HEK293 (cell line): ENCODE results near the gene PERCC1.

ENCODE experiments used
- GLI2 ChIP-seq: fragments of 450-650 bp; formaldehyde crosslinking; IDR thresholded peaks from 2 replicates; pipeline ENCODE4; 2017; ENCODE audit warnings: missing biosample characterization, missing genetic modification characterization, low read depth, borderline replicate concordance
- KLF17 ChIP-seq: fragments of 450-650 bp; formaldehyde crosslinking; IDR thresholded peaks from 2 replicates; pipeline ENCODE4 v1.5.1; 2016; ENCODE audit warnings: missing biosample characterization, missing genetic modification characterization
- KLF9 ChIP-seq: fragments of 450-650 bp; formaldehyde crosslinking; IDR thresholded peaks from 2 replicates; pipeline ENCODE4 v1.5.1; 2016; ENCODE audit warnings: missing biosample characterization, missing genetic modification characterization, low read depth
- PRDM1 ChIP-seq: fragments of 450-650 bp; formaldehyde crosslinking; IDR thresholded peaks from 2 replicates; pipeline ENCODE4; 2016; ENCODE audit warnings: missing biosample characterization, missing genetic modification characterization
- YY2 ChIP-seq: fragments of 450-650 bp; formaldehyde crosslinking; IDR thresholded peaks from 2 replicates; pipeline ENCODE4 v1.5.1; 2016; ENCODE audit warnings: missing biosample characterization, missing genetic modification characterization
- ZBTB10 ChIP-seq: fragments of 450-650 bp; formaldehyde crosslinking; IDR thresholded peaks from 2 replicates; pipeline ENCODE4 v1.5.1; 2016; ENCODE audit warnings: missing biosample characterization, missing genetic modification characterization
- ZBTB7A ChIP-seq: fragments of 450-650 bp; formaldehyde crosslinking; IDR thresholded peaks from 2 replicates; pipeline ENCODE4 v1.5.1; 2016; ENCODE audit warnings: low read depth, missing biosample characterization, missing genetic modification characterization
- ZBTB8A ChIP-seq: fragments of 450-650 bp; formaldehyde crosslinking; IDR thresholded peaks from 2 replicates; pipeline ENCODE4 v1.5.1; 2016; ENCODE audit warnings: missing biosample characterization, missing genetic modification characterization
- ZNF133 ChIP-seq: fragments of 450-650 bp; formaldehyde crosslinking; IDR thresholded peaks from 2 replicates; pipeline ENCODE4 v1.5.1; 2016; ENCODE audit warnings: missing biosample characterization, missing genetic modification characterization
- ZNF138 ChIP-seq: fragments of 450-650 bp; formaldehyde crosslinking; IDR thresholded peaks from 2 replicates; pipeline ENCODE4 v1.5.1; 2016; ENCODE audit warnings: missing biosample characterization, missing genetic modification characterization, borderline replicate concordance
- ZNF140 ChIP-seq: fragments of 450-650 bp; formaldehyde crosslinking; IDR thresholded peaks from 2 replicates; pipeline ENCODE4 v1.5.1; 2016; ENCODE audit warnings: missing biosample characterization, missing genetic modification characterization
- ZNF26 ChIP-seq: fragments of 450-650 bp; formaldehyde crosslinking; IDR thresholded peaks from 2 replicates; pipeline ENCODE4 v1.5.1; 2016; ENCODE audit warnings: missing biosample characterization, missing genetic modification characterization
- ZNF274 ChIP-seq, 2 experiments: fragments of 200-500 bp in 1 of 2; fragments of 450-650 bp in 1 of 2; sonication (Bioruptor generic) in 1 of 2; formaldehyde crosslinking in 1 of 2; IDR thresholded peaks; 2 replicates each; pipeline versions ENCODE4 v1.5.1 to v1.6.1; 2014 to 2016; ENCODE audit warnings: borderline replicate concordance in 1 of 2, inconsistent platforms in 1 of 2, low read length in 1 of 2, missing biosample characterization in 1 of 2, missing genetic modification characterization in 1 of 2
- ZNF280D ChIP-seq: fragments of 450-650 bp; formaldehyde crosslinking; IDR thresholded peaks from 2 replicates; pipeline ENCODE4 v1.5.1; 2016; ENCODE audit warnings: missing biosample characterization, missing genetic modification characterization
- ZNF37A ChIP-seq: fragments of 450-650 bp; IDR thresholded peaks from 2 replicates; pipeline ENCODE4 v1.5.1; 2018; ENCODE audit warnings: missing biosample characterization, missing genetic modification characterization
- ZNF501 ChIP-seq: fragments of 450-650 bp; formaldehyde crosslinking; IDR thresholded peaks from 2 replicates; pipeline ENCODE4 v1.5.1; 2016; ENCODE audit warnings: missing biosample characterization, missing genetic modification characterization
- ZNF513 ChIP-seq: fragments of 450-650 bp; IDR thresholded peaks from 2 replicates; pipeline ENCODE4 v1.5.1; 2018; ENCODE audit warnings: missing biosample characterization, missing genetic modification characterization
- ZNF561 ChIP-seq: fragments of 450-650 bp; IDR thresholded peaks from 2 replicates; pipeline ENCODE4 v1.5.1; 2018; ENCODE audit warnings: missing biosample characterization, missing genetic modification characterization, borderline replicate concordance
- ZNF610 ChIP-seq: fragments of 450-650 bp; formaldehyde crosslinking; IDR thresholded peaks from 2 replicates; pipeline ENCODE4 v1.5.1; 2016; ENCODE audit warnings: missing biosample characterization, missing genetic modification characterization, borderline replicate concordance
- ZNF660 ChIP-seq: fragments of 450-650 bp; IDR thresholded peaks from 2 replicates; pipeline ENCODE4 v1.5.1; 2018; ENCODE audit warnings: missing biosample characterization, mild to moderate bottlenecking, missing genetic modification characterization
- ZNF704 ChIP-seq: fragments of 450-650 bp; formaldehyde crosslinking; IDR thresholded peaks from 2 replicates; pipeline ENCODE4 v1.5.1; 2016; ENCODE audit warnings: missing biosample characterization, missing genetic modification characterization
- ZNF768 ChIP-seq: fragments of 450-650 bp; formaldehyde crosslinking; IDR thresholded peaks from 2 replicates; pipeline ENCODE4 v1.5.1; 2018; ENCODE audit warnings: missing biosample characterization, mild to moderate bottlenecking, missing genetic modification characterization
- ZSCAN16 ChIP-seq: fragments of 450-650 bp; formaldehyde crosslinking; IDR thresholded peaks from 2 replicates; pipeline ENCODE4 v1.5.1; 2016; ENCODE audit warnings: missing biosample characterization, missing genetic modification characterization
- TF ChIP-seq, protein P1 (sequence below): fragments of 450-650 bp; formaldehyde crosslinking; IDR thresholded peaks from 2 replicates; pipeline ENCODE4 v1.5.1; 2017; ENCODE audit warnings: missing biosample characterization, mild to moderate bottlenecking, missing genetic modification characterization, moderate library complexity

PERCC1 gene

DNA sequence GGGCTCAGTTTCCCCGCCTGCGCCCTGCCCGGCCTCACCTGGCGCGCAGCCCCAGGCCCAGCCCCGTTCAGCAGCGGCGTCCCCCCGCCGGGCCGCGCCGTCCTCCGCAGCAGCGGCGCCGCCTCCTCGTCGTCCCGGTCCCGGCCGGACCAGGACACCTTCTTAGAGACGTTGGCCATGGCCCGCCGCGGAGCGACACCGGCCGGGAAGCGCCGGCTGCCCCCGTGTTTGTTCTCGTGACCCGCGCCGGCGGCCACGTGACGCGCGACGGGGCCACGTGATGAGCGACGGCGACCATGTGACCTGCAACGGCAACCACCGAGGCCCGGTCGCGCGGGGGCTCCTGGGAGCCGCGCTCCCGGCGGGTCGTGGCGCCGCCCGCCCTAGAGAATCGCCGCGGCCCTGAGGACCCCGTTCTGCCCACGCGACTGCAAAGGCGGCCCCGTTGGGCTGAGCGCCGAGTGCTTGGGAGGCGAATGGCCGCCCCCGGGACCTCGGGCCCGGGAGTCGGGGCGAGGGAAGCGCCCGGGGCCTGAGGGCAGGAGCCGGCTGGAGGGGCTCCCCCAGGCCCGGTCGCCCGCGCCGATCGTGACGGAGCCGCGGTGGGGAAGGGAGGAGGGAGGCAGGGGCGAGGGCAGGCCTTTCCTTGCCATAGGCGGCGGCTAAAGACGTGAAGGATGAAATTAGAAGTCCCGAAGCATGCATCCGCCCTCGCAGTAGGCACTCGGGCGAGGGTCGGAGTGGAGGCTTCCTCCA lies 44.1 kb downstream of the PERCC1 start, which contains the start of gene CLCN7 (continued):
- TF ChIP-seq PRDM1 = no peak
- TF ChIP-seq ZNF138 (tag by site-specific recombination) = no peak
- no peak for TF ChIP-seq ZNF280D (tag by site-specific recombination)
- TF ChIP-seq ZNF768 (tag by site-specific recombination) = no peak
- peak; percentile 59 for TF ChIP-seq KLF17 (tag by site-specific recombination)
- peak; percentile 74 for TF ChIP-seq ZNF660 (tag by site-specific recombination)
- no peak for TF ChIP-seq ZSCAN16
- TF ChIP-seq ZNF513 (tag by site-specific recombination) = no peak
- TF ChIP-seq ZNF704 (tag by site-specific recombination) = peak; percentile 99
- no peak for TF ChIP-seq ZNF274 (IDR thresholded peaks at IDR 0.05; ENCODE audit: low read length)
- TF ChIP-seq ZNF274 (tag by site-specific recombination; IDR thresholded peaks at IDR 0.05; ENCODE audit: borderline replicate concordance) = no peak
- no peak for TF ChIP-seq ZNF133 (tag by site-specific recombination)
- TF ChIP-seq, protein P1, sequence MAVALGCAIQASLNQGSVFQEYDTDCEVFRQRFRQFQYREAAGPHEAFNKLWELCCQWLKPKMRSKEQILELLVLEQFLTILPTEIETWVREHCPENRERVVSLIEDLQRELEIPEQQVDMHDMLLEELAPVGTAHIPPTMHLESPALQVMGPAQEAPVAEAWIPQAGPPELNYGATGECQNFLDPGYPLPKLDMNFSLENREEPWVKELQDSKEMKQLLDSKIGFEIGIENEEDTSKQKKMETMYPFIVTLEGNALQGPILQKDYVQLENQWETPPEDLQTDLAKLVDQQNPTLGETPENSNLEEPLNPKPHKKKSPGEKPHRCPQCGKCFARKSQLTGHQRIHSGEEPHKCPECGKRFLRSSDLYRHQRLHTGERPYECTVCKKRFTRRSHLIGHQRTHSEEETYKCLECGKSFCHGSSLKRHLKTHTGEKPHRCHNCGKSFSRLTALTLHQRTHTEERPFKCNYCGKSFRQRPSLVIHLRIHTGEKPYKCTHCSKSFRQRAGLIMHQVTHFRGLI = 0 out of 2 replicates have a peak, but pooled peaks have one; percentile 38
- TF ChIP-seq ZNF37A = no peak
- TF ChIP-seq GLI2 (tag by site-specific recombination) = no peak
- no peak; the same call in 1 of the 2 replicates for TF ChIP-seq ZNF561 (tag by site-specific recombination)
- 0 out of 2 replicates have a peak, but pooled peaks have one; percentile 36 for TF ChIP-seq KLF9
- no peak; the same call in 1 of the 2 replicates for TF ChIP-seq ZNF610 (tag by site-specific recombination)
- TF ChIP-seq ZNF501 (tag by site-specific recombination) = no peak
- no peak for TF ChIP-seq ZNF140 (tag by site-specific recombination)
- no peak for TF ChIP-seq ZBTB10 (tag by site-specific recombination)
- TF ChIP-seq ZNF26 = no peak
- no peak; the same call in 1 of the 2 replicates for TF ChIP-seq ZBTB7A
- peak; percentile 78 for TF ChIP-seq YY2
- peak; percentile 56 for TF ChIP-seq ZBTB8A
